Measurements from ENCODE around the gene MET. TPM values are rescaled to one million over a fixed set of nuclear protein-coding genes. Genes with fewer than 3 reads are reported as not detected.

MET gene
- total RNA-seq, 2 experiments from 2014 or later: 0.63 to 0.91 TPM

DNA sequence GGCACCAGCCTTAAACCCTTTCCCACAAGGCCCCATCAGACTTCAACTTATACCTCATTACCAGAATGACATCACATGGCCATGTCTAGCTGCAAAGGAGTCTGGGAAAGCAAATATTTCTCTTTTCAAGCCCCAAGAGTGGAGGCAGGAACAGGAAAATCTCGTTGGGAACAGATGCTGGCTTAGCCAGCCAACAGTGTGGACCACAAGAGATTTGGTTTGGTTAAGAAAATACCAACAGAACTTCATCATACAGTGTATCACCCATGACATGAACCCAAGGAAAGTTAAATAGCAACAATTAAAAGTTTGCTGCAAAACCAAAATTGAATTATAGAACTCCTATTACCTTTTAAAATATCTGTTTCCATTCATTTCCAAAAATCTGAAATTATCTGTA lies 2.2 kb upstream of the MET start:
- no peak for ATAC-seq
- no peak overlapping the region for H3K4me3 Mint-ChIP-seq
- peaks cover 49% of the 10 kb centered on the region for H3K27me3 Mint-ChIP-seq

DNA sequence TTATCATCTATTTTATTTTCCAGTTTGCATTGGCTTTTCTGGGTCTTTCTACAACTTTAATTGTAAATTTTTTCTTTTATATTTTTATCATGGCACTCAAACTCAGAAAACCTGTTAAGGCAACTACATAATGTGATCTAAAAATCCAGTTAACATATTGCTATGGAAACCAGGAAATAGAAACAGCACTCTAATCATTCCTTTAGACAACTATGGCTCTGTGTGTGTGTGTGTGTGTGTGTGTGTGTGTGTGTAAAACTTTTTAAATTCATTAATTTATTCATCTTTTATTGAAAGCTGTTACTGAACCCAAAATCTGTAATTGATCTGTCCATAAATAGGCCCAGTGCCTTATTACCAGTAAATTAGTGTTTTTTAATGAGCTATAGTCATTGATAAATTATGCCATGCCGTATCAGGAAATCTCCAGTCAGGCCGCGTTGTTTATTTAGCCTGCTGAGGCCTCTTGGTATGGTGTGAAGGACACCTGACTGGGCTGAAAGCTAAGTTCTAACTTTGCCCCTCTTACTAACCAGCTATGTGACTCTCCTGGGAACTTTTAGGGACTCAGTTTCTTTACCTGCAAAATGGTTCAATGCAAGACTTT lies 1.5 kb upstream of the MET start:
- Mint-ChIP-seq H3K27me3 (peaks cover 46% of the 10 kb centered on the region), H3K27ac (no peak overlapping the region), H3K4me1 (peaks cover 7% of the 10 kb centered on the region), H3K36me3 (ENCODE audit: low read depth) (no peaks in the 10 kb centered on the region), H3K9me3 (ENCODE audit: low read depth) (no peaks in the 10 kb centered on the region), H3K4me3 (no peak overlapping the region)
- intact Hi-C loops (cut with DNase I, micrococcal nuclease): loop anchor here (1.0 to 10.0 kb wide), 5 partner anchors 116 to 344 kb away; no protein-coding TSS in a partner anchor
- POLR2A ChIA-PET: no interaction called here
- CTCF ChIA-PET: interaction anchor here (0.6 to 1.0 kb wide), 2 partner anchors 116 to 133 kb away, joined by 3 read pairs; no protein-coding TSS in a partner anchor
- ATAC-seq: no peak
- no peak for DNase-seq

More for the DNA sequence above, 2.2 kb upstream of the MET start:
- ChIA-PET CTCF (no interaction called here), POLR2A (no interaction called here)
- intact Hi-C loops (cut with DNase I, micrococcal nuclease): loop anchor here (2.0 to 10.0 kb wide), 3 partner anchors 117 to 345 kb away; no protein-coding TSS in a partner anchor
- Mint-ChIP-seq H3K36me3 (ENCODE audit: low read depth) (no peaks in the 10 kb centered on the region), H3K4me1 (peaks cover 7% of the 10 kb centered on the region), H3K27ac (no peak overlapping the region), H3K9me3 (ENCODE audit: low read depth) (no peaks in the 10 kb centered on the region)
- no peak for DNase-seq

DNA sequence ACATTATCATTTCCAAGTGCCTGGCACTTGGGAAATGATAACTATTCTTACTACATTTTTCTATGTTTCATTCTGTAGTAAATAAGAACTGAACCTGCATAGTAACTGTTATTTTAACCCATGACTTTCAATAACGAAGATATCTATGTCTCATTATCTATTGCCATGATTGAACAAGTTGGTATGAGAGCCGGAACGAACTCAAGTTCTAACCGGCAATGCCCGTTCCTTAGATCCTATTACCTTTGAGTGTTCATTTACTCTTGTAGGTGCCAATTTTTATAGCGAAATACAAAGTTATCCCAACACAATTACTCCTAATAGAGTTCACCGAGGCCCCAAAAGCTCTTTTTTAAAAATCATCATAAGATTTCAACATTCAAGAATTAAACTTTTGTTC lies 885 bp upstream of the MET start:
- Mint-ChIP-seq H3K4me1 (peaks cover 7% of the 10 kb centered on the region), H3K27me3 (peaks cover 45% of the 10 kb centered on the region), H3K27ac (no peak overlapping the region), H3K4me3 (peak overlapping the region; percentile 46), H3K36me3 (ENCODE audit: low read depth) (no peaks in the 10 kb centered on the region), H3K9me3 (ENCODE audit: low read depth) (no peaks in the 10 kb centered on the region)
- ChIA-PET CTCF (interaction anchor here (1.0 kb wide), 1 partner anchor 133 kb away, joined by 3 read pairs; no protein-coding TSS in a partner anchor), POLR2A (no interaction called here)
- intact Hi-C loops (cut with DNase I, micrococcal nuclease): loop anchor here (1.0 to 10.0 kb wide), 5 partner anchors 115 to 344 kb away; no protein-coding TSS in a partner anchor
- no peak for DNase-seq
- ATAC-seq: no peak

DNA sequence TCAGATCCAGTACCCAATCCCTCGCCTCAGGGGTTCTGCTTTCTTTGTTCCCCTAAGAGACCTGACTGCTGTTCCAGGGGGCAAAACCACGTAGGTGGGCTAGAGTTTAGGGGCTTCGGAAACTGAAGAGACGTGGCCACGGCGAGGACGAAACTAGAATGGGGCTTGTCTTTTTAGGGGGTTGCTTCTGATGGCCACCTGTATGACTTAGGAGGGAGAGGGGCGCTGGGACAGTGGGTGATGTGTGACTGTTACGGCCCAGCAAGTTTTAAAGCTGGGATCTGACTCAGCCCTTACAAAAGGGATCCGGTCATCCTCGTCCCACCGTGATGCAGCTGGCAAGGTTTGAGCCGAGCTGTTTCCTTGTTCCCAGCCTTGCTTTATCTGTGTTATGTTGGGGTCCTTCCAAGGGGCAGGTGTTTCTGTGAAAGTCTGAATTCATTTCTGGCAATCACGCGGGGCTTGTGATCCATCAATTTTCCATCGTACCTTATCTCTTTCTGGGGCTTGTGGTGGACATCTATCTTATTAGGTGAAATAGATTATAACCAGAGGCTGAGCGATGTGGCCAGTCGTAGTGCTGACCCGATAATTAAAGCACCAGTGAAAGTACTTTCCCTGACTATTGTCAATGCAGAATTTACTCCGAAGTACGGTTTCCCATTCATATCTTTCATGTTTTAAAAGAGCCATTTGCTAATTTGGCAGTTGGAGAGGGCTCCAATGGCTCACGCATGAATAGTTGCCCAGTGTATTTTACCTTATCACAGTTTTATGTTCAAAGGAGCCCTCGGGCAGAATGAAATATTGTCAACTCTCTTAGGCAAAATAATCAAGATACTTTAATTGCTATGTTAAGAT lies 830 bp downstream of the MET start:
- ChIA-PET CTCF (interaction anchor here (0.7 to 0.9 kb wide), 3 partner anchors 28 to 136 kb away, joined by 3 read pairs; no protein-coding TSS in a partner anchor), POLR2A (no interaction called here)
- DNase-seq (no peak), ATAC-seq (no peak)
- Mint-ChIP-seq H3K9me3 (ENCODE audit: low read depth) (no peaks in the 10 kb centered on the region), H3K27me3 (peaks cover 51% of the 10 kb centered on the region), H3K36me3 (ENCODE audit: low read depth) (no peaks in the 10 kb centered on the region), H3K4me3 (peak overlapping the region; percentile 30), H3K4me1 (peaks cover 7% of the 10 kb centered on the region), H3K27ac (no peak overlapping the region)
- intact Hi-C loops (cut with DNase I, micrococcal nuclease): loop anchor here in 1 of 2 experiments (2.0 to 10.0 kb wide), 2 partner anchors 190 to 342 kb away; partner anchors contain the start of gene CAPZA2

DNA sequence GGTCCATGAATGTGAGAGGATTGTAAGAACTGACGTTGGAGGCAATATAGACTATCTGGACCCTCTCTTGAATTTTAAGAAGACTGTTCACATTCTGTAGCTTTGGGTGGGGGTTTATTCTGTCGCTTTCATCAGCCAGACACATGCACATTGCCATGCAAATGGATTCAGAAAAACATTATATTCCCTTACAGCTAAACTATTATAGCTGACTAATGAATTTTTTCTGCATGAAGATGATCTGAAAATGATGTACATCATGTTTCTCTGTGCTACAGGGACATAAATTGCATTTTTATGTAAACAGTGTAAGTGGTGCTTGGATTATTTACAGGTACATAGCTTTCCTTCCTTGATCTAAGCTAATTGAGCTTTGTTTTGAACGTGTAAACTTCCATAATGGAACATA lies 1.5 kb downstream of the MET start:
- no peak overlapping the region for H3K27ac Mint-ChIP-seq
- H3K9me3 Mint-ChIP-seq (ENCODE audit: low read depth): no peaks in the 10 kb centered on the region

DNA sequence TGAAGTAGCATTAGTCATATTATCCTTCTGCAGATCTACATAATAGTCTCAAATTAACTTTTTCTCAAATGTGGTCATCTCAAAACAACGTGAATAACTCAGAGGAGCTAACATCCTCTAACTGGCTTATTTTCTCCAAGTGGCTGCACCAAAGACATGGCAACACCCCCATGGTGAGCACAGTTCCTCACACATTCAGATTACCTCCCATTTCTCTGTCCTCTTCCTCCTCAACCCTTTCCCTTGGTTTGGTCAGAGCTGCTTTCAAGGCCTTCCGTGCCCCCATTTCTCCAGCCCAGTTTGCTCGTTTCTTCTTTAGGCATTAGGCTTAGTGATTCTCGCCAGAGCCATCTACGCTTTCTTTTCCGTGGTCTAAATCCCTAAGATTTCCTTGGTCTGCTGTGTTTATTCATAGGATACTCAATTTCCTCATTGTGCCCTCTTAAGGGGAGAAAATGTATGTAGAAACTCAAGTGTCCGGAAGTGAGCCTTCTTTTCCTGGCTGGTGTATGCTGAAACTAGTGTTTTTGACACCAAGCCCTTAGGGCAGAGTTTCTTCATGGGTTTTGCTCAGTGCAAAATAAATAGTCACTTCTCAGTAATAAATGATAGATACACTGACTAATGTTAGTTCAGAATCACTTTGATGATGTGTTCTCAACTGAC lies 2.6 kb downstream of the MET start:
- POLR2A ChIA-PET: no interaction called here
- peaks cover 45% of the 10 kb centered on the region for H3K27me3 Mint-ChIP-seq

More for the DNA sequence above, 1.5 kb downstream of the MET start:
- peaks cover 7% of the 10 kb centered on the region for H3K4me1 Mint-ChIP-seq
- DNase-seq: no peak
- intact Hi-C loops (cut with DNase I, micrococcal nuclease): loop anchor here in 1 of 2 experiments (2.0 to 10.0 kb wide), 2 partner anchors 189 to 341 kb away; partner anchors contain the start of gene CAPZA2
- no peak for ATAC-seq
- CTCF ChIA-PET: interaction anchor here (0.9 kb wide), 1 partner anchor 72 kb away, joined by 3 read pairs; no protein-coding TSS in a partner anchor
- peaks cover 50% of the 10 kb centered on the region for H3K27me3 Mint-ChIP-seq
- no peak overlapping the region for H3K4me3 Mint-ChIP-seq
- no peaks in the 10 kb centered on the region for H3K36me3 Mint-ChIP-seq (ENCODE audit: low read depth)
- POLR2A ChIA-PET: no interaction called here

DNA sequence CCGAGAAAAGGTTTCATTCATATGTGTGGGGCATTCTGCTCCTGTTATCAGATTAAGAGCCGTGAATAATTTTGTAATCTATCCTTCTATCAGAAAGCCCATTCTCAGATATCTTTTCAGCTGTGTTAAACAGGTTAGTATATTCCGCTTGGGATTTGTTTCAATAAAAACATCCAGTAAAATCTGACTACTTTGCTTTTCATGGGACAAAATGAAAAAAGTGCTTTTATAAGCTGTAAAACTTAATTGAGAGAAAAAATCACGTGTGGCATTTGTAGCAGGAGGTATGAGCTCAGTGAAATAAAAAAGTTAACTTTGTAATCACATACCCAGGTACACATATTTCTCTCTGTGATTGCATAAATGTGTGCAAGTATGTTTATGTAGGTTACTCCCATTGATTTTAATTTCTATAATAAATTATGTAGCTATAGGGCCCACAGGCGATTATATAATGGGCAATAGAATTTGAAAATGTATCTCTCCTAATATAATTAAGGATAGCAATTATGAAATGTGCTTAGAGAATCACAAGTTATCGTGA lies 3.9 kb downstream of the MET start:
- intact Hi-C loops (cut with DNase I, micrococcal nuclease): loop anchor here (5.0 to 10.0 kb wide), 2 partner anchors 84 to 339 kb away; no protein-coding TSS in a partner anchor
- Mint-ChIP-seq H3K27ac (no peak overlapping the region), H3K4me3 (no peak overlapping the region), H3K36me3 (ENCODE audit: low read depth) (no peaks in the 10 kb centered on the region), H3K4me1 (peaks cover 14% of the 10 kb centered on the region), H3K9me3 (ENCODE audit: low read depth) (no peaks in the 10 kb centered on the region), H3K27me3 (peaks cover 38% of the 10 kb centered on the region)
- ChIA-PET POLR2A (no interaction called here), CTCF (interaction anchor here (0.6 kb wide), 1 partner anchor 94 kb away, joined by 3 read pairs; no protein-coding TSS in a partner anchor)
- DNase-seq (no peak), ATAC-seq (no peak)

More for the DNA sequence above, 2.6 kb downstream of the MET start:
- CTCF ChIA-PET: interaction anchor here (0.9 to 1.5 kb wide), 2 partner anchors 9 to 20 kb away, joined by 3 read pairs; no protein-coding TSS in a partner anchor
- Mint-ChIP-seq H3K27ac (no peak overlapping the region), H3K4me1 (peaks cover 11% of the 10 kb centered on the region), H3K4me3 (no peak overlapping the region), H3K36me3 (ENCODE audit: low read depth) (no peaks in the 10 kb centered on the region), H3K9me3 (ENCODE audit: low read depth) (no peaks in the 10 kb centered on the region)
- intact Hi-C loops (cut with DNase I, micrococcal nuclease): loop anchor here (5.0 to 10.0 kb wide), 2 partner anchors 82 to 340 kb away; no protein-coding TSS in a partner anchor
- DNase-seq (no peak), ATAC-seq (no peak)

DNA sequence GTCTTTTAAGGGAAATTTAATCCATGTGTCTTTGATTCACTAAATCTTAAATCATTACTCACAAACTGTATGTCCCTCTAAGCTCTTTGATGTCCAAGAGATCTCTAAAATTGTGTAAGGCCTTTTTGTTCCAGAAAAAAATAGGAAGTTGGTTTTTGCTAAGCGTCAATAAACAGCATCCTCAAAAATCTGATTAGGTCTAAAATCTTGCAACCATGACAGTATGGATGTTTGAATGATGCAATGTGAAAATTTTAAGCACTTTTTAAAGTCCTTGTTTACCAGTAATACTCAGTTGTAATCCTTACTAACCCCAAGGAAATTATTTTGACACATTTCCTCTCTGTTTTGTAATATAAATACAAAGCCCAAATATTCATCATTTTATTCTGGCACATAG lies 6.8 kb downstream of the MET start:
- no peaks in the 10 kb centered on the region for H3K9me3 Mint-ChIP-seq (ENCODE audit: low read depth)
- H3K4me3 Mint-ChIP-seq: no peak overlapping the region
- intact Hi-C loops (cut with DNase I, micrococcal nuclease): loop anchor here (2.0 to 10.0 kb wide), 4 partner anchors 86 to 420 kb away; no protein-coding TSS in a partner anchor
- ChIA-PET CTCF (interaction anchor here (0.8 to 1.0 kb wide), 4 partner anchors 10 to 88 kb away, joined by 3 to 4 read pairs (median 3); no protein-coding TSS in a partner anchor), POLR2A (no interaction called here)
- no peak overlapping the region for H3K27ac Mint-ChIP-seq
- H3K27me3 Mint-ChIP-seq: peaks cover 29% of the 10 kb centered on the region
- DNase-seq: no peak
- no peak for ATAC-seq
- no peaks in the 10 kb centered on the region for H3K36me3 Mint-ChIP-seq (ENCODE audit: low read depth)
- H3K4me1 Mint-ChIP-seq: peaks cover 8% of the 10 kb centered on the region

DNA sequence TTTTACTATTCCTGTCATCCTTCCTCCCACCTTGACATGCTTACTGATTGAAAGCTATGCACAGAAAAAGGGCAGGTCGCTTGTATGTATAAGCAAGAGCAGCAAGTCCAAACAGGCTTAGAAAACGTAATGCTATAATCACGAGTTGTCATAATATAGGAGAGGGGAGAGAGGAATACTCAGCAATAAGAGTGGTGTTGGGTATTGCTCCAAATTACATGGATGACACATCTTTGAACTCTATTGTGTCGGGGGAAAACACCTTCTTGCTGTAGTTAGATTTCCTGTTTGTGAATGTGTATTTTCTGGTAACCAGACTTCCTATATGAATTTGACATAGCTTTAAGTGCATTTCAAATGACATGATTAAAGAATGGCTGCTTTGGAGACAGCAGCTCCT lies 7.5 kb downstream of the MET start:
- no peak overlapping the region for H3K27ac Mint-ChIP-seq
- ATAC-seq (peak; percentile 99), DNase-seq (no peak)
- no peak overlapping the region for H3K4me3 Mint-ChIP-seq
- CTCF ChIA-PET: interaction anchor here (0.8 kb wide), 1 partner anchor 22 kb away, joined by 3 read pairs; no protein-coding TSS in a partner anchor
- peaks cover 33% of the 10 kb centered on the region for H3K27me3 Mint-ChIP-seq
- peaks cover 8% of the 10 kb centered on the region for H3K4me1 Mint-ChIP-seq
- H3K9me3 Mint-ChIP-seq (ENCODE audit: low read depth): no peaks in the 10 kb centered on the region
- no peaks in the 10 kb centered on the region for H3K36me3 Mint-ChIP-seq (ENCODE audit: low read depth)
- intact Hi-C loops (cut with DNase I, micrococcal nuclease): loop anchor here (2.0 to 10.0 kb wide), 4 partner anchors 87 to 421 kb away; no protein-coding TSS in a partner anchor
- POLR2A ChIA-PET: no interaction called here

DNA sequence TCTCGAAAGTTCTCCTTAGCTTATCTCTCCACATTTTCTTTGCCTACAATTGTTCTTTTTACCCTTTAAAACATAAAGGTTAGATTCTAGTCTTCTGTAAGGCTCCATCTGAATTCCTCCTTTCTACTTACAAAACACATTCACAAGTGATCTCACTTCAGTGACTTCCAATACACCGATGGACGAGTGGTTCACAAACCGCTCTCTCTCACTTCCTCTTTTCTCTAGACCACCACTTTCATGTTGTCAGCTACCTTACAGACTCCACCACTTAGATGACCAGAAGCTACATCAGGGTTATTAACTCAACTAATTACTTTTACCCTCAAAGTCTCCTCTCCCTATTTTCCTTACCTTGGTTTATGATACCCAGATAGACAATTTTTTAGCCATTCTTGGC lies 11.8 kb downstream of the MET start:
- ChIA-PET CTCF (interaction anchor here (1.6 kb wide), 1 partner anchor 9 kb away, joined by 3 read pairs; no protein-coding TSS in a partner anchor), POLR2A (no interaction called here)
- DNase-seq (no peak), ATAC-seq (no peak)
- peaks cover 29% of the 10 kb centered on the region for H3K27me3 Mint-ChIP-seq
- H3K27ac Mint-ChIP-seq: no peak overlapping the region
- no peaks in the 10 kb centered on the region for H3K36me3 Mint-ChIP-seq (ENCODE audit: low read depth)
- H3K4me1 Mint-ChIP-seq: peaks cover 8% of the 10 kb centered on the region
- no peaks in the 10 kb centered on the region for H3K9me3 Mint-ChIP-seq (ENCODE audit: low read depth)
- H3K4me3 Mint-ChIP-seq: no peak overlapping the region
- intact Hi-C loops (cut with DNase I, micrococcal nuclease): no loop called here
